Measurements from ENCODE around the gene SNTG2.

SNTG2 gene

DNA sequence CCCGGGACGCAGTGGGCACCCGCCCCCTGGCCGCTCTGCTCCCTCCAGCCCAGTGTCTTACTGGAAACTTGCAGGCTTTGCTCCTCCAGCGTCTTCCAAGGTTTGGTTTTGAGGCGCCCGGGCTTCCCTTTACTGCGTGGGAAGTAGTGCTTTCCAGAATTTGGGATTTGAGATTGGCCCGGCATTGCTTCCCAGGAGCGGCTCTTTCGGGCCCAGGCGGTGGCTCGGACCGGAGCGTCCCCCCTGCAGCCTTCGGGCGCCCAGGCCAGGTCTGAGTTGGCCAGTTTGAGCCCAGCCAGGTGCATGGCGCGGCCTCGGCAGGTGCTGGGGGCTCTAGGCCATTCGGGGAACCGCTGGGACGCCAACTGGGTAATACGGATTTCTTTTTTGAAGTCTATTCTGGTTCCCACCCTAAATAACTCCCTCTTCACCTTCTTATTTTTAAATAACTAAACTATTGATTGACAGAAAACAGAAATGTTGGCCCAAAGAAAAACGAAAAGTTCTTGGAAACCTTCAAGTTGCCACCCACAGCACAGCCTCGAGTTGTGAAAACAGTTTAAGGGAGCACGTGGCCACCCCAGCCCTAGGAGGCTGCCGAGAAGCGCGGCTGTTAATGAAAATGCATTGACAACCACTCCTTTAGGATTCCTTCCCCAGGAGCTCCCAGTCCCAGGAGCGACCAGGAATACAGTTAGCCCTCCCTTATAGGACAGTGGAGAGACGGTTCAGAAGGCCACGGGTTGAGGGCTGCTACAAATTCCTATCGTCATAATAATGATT, 766 bp downstream of the SNTG2 start:
- DNase-seq (ENCODE audit: low read depth in 1 of 2, low spot score in 1 of 2): no peak

DNA sequence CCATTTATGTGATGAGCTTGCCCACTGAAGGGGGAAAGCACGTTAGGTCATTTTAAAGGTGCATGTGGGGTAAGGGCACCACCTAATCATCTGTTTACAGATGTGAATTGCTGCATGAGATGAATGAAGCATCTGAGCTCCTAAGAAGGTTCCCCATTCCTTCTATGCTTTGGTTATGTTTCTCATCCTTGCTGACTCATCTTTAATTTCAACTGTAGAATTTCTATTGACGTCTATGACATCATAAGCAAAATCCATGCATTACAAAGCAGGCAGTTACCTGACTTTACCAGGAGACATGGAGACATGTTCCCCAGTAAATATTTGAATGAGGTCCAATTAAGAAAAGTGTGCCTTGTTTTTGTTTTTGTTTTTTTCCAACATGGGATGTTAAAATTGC, 2.8 kb downstream of the SNTG2 start:
- no peak for DNase-seq (ENCODE audit: low read depth in 1 of 2, low spot score in 1 of 2)

DNA sequence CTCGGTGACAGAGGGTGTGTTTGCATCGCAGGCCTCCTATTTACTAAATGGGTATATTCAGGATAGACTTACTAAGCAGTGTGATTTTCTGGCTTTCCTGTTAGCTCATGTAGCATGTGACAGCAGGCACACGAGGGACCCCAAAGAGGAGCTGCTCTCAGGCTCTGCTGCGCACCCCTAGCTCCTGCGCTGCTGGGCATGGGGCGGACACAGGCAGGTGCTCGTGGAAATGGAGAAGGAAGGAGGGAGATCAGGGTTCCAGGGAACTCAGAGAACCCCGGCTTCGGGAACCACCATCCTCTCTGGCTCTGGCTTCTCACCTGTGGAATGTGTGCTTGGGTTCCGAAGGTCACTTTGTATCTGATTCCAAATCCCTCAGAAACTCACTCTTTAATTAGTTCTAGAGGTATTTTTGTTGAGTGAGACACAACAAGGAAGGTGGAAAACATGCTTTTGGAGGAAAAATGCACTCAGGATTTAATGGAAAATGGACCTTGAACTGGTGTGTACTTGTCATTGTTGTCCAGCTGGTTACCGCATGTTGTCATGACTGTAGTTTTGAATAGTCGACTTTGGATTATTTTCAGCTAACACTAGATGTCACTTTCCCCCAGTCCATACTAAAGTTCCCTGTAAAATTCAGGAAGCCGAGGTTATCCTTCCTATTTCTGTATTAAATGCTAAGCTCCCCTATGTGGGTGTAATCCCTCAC, 3.5 kb downstream of the SNTG2 start:
- DNase-seq (ENCODE audit: low read depth in 1 of 2, low spot score in 1 of 2): no peak

DNA sequence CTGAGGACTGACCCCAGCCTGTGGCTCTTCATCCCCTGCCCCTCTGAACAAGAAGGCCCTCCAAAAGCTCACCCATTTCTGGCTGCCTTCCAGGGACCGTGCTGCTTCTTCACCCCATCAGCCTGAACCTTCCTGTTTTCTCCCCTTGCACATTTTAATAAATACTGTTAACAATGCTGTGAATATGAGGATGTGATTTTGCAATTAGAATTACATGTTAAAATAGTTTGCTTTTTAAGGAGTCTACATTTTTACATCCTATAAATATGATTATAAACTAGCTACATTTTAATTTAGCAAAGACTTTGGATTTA, 4.0 kb downstream of the SNTG2 start:
- DNase-seq (ENCODE audit: low read depth in 1 of 2, low spot score in 1 of 2): no peak

DNA sequence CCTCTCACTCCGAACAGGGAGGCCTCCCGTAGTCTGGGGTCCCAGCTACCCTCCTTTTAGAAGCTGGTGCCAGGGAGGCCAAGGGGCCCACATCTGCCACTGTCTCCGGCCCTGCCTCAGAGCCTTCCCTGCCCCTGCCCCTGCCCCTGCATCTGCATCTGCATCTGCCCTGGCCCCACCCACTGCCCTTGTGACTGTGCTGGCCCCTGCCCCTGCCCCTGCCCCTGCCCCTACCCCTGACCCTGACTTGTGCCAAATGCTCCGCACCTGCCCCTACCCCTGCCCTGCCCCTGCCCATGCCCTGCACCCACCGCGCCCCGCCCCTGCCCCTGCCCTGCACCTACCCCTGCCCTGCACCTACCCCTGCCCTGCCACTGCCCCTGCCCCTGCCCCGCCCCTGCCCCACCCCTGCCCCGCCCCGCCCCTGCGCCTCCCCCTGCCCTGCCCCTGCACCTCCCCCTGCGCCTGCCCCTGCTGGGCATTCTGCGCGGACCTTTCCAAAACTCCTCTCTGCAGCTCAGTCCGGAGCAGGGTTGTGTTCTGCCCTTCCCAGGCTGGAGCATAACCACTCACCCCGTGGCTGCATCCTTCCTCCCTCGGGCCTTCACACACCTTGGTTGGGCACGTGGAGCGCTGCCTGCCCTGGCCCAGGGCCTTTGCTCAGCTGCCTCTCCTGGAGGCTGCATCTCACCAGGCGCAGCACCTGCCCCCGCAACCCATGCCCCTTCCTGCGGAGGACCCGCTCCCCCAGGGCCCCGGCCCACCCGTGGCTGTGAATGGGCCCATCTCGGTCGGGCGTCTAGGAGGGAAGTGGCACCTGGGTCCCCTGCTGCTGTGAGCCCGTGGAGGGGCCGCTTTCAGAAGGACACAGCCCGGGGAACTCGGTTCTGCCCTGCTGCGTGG, 5.4 kb downstream of the SNTG2 start:
- DNase-seq (ENCODE audit: low read depth in 1 of 2, low spot score in 1 of 2): no peak

DNA sequence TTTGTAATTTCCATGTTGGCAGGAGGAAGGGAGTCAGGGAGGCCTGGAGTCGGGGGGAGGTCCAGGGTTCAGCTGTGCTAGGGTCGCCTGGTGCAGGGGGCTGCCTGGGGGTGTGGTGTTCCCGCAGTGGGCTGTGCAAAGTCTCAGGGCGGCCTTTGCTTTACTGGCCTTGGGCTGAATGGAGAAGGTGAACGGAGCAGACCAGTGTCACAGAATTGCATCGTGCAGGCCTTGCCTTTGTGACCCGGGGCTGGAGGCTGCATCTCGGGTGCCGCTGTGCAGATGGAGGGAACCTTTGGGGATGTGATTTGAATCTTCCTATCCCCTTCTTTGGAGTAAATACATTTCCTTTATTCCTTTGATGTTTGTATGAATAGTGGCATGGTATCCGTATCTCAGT, 8.8 kb downstream of the SNTG2 start:
- DNase-seq (ENCODE audit: low read depth in 1 of 2, low spot score in 1 of 2): no peak

DNA sequence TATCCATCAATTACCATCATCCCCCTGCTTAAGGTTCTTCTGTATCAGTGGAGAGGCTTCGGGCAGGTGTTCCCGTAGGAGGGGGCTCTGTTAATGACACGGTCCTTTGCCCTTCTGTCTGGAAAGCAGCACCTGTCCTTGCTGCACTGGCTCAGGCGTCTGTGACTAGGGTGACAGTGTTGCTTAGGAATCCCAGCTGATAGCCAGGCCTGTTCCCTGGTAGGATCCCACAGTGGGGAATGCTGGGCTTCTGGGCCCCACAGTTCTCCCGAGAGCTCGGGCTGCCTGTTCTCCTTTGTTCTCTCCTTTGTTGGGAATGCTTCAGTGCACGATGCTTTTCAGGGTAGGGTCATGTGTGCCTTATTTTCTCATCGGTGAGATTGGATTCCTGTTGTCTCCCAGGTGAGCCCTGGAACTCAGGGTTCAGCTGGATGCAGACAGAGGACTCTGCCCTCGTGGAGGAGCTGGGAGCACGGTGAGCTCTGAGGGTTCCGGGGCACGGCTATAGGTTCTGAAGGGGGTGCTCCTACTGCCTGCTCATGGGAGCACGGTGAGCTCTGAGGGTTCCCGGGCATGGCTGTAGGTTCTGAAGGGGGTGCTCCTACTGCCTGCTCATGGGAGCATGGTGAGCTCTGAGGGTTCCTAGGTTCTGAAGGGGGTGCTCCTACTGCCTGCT, 9.6 kb downstream of the SNTG2 start:
- DNase-seq (ENCODE audit: low read depth in 1 of 2, low spot score in 1 of 2): no peak

DNA sequence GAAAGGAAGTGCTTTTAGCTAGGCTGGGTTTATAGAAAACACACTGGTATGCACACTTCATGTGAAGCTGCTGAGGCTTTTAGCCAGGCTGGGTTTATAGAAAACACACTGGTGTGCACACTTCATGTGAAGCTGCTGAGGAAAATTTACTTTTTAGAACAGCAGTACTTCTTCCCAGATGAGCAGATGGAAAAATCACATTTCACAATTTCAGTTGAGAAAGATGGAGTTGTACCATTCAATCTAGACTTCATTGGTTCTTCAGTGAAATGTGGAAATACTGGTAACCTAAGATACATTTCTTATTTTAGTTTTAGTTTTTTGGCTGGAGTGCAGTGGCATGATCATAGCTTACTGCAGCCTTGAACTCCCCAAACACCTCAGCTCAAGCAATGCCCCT, 11.1 kb downstream of the SNTG2 start:
- no peak for DNase-seq (ENCODE audit: low read depth in 1 of 2, low spot score in 1 of 2)

DNA sequence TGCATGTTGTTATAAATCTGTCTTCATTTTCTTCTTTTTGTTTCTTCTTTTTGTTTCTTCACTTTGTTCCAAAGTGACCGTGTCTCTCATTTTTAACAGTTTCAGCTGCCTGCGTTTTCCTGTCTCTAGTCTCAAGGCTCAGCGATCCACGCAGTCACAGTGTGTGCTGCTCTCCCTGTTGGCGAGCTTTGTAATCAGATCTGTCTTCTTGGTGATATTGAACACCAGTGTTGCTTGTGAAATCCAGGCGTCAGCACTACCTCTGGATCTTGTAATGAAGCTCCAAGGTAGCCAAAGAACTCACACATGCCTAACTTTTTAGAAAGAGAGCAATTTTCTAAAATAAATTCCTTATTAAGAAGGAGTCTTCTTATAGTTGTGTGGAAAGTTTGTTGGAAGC, 13.2 kb downstream of the SNTG2 start:
- DNase-seq (ENCODE audit: low read depth in 1 of 2, low spot score in 1 of 2): no peak

DNA sequence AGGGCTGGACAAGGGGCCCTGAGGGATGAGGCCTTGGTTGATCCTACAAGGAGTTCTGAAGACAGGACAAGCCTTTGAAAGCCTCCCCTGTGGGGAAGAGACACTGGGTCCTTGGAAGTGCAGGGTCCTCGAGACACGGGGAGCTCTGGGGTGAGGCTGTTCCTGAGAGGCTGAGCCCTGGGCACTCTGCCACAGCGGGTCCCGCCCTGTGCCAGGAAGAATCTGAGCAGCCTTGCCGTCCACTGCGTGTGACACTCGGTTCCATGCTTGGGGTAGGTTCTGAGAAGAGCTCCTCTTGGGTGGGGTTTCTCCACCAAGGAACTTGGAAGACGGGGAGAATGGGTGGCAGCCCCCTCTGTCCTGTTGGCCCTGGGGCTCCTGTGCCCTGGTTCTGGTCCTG, 13.9 kb downstream of the SNTG2 start:
- no peak for DNase-seq (ENCODE audit: low read depth in 1 of 2, low spot score in 1 of 2)

DNA sequence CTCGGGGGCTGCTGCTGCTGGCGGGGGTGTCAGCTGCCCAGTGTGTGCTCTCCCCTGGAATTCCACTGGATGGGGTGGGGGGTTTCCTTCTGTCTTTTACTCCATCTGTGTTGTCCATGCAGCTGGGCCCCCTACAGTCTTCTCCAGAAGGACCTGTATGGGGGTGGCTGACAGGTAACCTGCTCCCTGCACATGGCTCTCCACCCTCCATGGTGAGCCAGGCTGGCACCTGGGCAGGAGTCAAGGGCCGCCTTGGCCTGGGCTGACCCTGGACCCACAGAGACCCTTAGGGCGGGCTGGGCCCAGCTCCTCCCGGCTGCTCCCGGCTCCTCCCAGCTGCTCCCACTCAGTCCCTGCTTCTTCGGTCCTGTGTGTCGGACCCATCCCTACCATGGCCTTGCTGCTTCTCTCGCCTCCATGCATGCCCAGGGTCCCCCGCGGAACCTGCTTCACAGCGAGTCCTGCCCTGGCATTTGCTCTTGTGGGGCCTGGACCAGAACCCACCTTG, 15.0 kb downstream of the SNTG2 start:
- DNase-seq (ENCODE audit: low read depth in 1 of 2, low spot score in 1 of 2): no peak

DNA sequence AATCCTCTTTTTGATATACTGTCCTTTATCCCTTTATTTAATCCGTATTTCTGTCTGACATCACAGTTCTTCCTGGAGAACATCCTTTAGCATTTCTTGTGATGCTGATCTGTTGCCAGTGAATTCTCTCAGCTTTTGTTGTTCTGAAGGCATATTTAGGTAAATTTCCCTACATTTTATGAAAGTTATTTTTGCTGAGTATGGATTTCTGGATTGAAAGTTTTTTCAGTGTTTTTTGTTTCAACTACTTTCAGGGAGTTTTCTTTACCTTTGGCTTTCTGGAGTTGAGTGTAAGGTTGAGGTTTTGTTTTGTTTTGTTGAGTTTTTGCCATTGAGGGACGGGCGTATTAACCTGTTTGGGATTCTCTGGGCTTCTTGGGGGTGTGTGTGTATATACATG, 22.5 kb downstream of the SNTG2 start:
- no peak for DNase-seq (ENCODE audit: low read depth in 1 of 2, low spot score in 1 of 2)

DNA sequence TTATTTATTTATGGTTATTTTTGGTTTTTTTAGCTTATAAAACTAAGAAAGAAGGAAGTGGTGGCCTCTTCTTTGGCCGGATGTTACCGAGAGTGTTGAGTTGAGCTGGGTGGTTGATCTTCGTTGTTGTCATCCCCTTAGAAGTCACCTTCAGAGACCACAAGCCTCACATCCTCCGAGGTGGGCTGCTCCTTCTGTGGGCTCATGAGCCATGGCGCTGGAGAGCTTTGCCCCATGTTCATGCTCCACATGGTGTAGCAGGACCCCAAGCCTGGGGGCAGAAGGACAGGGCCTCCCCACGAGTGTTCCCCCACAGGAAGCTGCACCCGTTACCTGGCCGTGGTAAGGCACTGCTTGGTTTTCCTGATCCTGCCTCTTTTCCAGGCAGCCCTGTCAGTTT, 23.4 kb downstream of the SNTG2 start:
- DNase-seq (ENCODE audit: low read depth in 1 of 2, low spot score in 1 of 2): no peak

DNA sequence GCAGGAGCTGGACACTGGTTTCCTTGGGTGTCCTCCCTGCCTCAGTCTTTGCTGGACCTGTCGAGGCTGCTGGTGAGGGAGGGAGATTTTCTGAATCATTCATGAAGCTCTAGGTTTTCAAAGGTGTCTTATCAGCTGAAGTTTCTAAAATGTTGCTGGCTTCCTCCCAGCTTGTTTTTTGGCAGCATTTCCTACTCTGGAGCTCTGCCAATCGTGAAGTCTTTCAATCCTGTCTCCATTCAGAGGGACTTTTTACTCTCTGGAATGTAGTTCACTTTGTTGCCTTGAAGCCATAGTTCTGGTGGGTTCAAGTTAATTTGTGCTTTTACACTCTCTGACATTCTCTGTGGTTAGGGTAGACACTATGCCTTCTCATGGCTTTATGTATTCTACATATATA, 23.9 kb downstream of the SNTG2 start:
- DNase-seq (ENCODE audit: low read depth in 1 of 2, low spot score in 1 of 2): no peak

DNA sequence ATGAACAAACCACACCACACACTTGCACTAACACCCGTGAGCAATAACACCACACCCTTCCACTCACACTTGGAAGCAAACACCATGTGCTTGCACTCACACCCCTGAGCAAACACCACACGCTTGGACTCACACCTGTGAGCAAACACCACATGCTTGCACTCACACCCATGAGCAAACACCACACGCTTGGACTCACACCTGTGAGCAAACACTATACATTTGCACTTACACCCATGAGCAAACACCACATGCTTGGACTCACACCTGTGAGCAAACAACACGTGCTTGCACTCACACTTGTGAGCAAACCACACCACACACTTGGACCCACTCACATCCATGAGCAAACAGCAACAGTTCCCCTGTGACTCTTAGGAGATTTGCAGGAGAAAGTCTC, 24.4 kb downstream of the SNTG2 start:
- no peak for DNase-seq (ENCODE audit: low read depth in 1 of 2, low spot score in 1 of 2)

DNA sequence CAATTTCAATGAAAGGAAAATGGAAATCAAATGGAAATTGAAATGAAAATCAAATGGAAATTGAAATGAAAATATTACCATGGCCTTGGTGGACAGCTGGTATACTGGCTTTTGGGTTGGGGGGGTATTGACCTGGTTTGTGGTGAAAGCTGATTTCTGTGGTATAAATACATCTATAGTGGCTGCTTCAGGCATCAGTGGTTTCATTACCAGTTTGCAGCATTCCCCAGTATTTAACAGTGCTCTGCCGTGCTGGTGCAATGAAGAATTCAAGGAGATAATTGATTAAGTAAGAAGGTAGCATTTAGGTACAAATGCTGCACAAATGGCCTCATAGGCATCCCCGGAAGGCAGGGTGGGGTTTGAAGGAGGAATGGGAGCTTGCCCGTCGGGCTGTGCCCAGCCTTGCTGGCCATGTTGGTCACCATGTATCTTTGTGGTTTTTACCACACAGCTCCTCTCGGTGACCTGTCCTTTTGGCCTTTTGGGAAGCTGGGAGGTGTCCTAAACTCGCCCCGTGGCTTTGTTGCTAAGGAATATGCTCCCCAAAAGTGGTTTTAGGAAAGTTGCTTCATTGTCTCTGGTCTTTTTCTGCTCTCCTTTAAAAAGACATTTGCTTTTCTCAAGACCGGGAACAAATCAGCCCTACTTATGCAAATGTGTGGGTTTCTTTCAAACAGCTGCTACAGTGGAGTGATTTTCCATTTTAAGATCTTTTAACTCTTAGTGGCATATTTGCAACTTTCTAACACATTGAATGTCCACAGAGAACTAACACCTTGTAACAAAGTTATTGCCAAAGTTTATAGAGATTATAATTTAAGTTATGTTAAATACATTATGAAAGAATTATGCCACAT, 28.6 kb downstream of the SNTG2 start:
- DNase-seq (ENCODE audit: low read depth in 1 of 2, low spot score in 1 of 2): no peak

DNA sequence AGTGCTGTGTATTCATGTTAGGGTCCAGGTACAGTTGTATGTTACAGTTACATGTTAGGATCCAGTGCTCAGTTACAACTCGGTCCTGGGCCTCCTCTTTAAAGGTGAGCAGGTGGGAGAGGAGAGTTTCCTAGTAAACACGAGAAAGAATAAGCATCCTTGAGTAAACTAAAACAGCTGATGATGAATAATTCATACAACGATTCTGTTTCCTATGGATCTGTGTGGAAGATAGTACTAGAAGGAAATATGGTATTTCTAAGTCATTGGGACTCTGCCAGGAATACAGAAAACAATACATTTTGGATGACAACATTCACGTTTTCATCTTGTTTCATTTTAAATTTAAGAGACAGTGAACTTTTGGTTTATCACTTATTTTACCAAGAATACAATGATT, 29.5 kb downstream of the SNTG2 start:
- DNase-seq (ENCODE audit: low read depth in 1 of 2, low spot score in 1 of 2): no peak

DNA sequence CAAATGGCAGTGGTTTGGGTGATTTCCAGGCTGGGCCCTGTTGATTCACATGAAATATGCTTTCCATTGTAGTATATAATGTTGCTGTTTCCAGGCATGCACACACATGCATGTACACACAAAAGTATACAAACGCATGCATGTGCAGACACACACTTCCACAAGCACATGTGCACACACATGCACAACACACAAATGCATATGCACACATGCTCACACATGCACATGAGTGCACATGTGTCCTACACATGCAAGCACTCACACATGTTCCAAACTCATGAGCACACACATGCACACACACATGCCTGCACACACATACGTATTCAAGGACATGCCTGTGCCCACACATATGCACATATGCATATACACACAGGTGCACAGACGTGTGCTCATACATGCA, 30.6 kb downstream of the SNTG2 start:
- no peak for DNase-seq (ENCODE audit: low read depth in 1 of 2, low spot score in 1 of 2)

DNA sequence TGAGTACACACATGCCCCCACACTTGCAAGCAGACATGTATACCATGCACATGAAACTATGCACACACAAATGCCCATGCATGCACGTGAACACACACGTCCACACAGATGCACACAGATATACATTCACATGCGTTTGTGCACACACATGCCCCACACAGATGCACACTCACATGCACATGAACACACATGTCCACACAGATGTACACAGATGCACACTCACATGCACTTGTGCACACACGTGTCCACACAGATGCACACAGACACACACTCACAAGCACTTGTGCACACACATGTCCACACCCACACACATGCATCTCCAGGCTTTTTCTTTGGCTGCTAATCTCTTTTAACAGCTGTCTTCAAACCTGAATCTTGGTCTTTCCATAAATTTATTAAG, 31.1 kb downstream of the SNTG2 start:
- no peak for DNase-seq (ENCODE audit: low read depth in 1 of 2, low spot score in 1 of 2)

DNA sequence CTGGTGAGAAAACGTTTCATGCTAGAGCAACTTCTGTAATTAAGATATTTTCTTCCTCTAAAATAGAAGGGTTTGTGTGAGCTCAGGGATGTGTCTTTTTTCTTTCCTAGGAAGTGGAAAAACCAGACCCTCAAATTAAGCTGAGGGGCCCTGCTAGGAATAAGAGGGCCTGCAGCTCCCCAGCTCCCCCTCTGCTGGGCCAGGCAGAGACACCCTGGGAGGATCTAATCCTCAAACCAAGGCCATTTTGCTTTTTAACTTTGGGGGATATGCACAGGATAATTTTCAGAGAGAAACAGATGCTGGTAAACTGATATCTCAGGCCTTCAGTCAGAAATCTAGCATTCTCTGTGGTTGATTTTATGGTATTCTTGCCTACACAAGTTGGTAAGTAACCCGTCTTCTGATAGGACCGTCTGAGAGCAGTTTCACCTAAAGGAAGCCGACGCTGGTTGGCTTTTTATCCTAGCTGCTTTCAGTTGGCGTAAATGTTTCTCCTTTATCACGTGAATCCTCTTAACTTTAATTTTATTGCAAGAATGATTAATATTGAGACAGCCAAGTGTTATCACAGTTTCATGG, 34.8 kb downstream of the SNTG2 start:
- DNase-seq (ENCODE audit: low read depth in 1 of 2, low spot score in 1 of 2): no peak
